ENCODE results near the gene MKNK1.
A peak's percentile ranks its signal among the peaks of the same experiment; 100 is the strongest.

Gene MKNK1

GRCh38 chr1:46618754-46619415, 14.8 kb upstream of the MKNK1 start:
- DNase-seq, result no peak

- no peak for DNase-seq
Observed at GRCh38 chr1:46617833-46618232, 13.8 kb upstream of the MKNK1 start.

GRCh38 chr1:46617108-46617800, 13.2 kb upstream of the MKNK1 start:
- DNase-seq, result no peak

- DNase-seq, result peak; percentile 56
Observed at GRCh38 chr1:46616277-46617107, 12.4 kb upstream of the MKNK1 start, which contains the start of gene MOB3C. TSS of gene MOB3C (minus strand) at chr1:46616811. CDS start at chr1:46613321, 3,490 bp downstream.

- DNase-seq, result no peak
Observed at GRCh38 chr1:46615735-46616134, 11.7 kb upstream of the MKNK1 start.

GRCh38 chr1:46615088-46615487, 11.0 kb upstream of the MKNK1 start:
- DNase-seq, result no peak

GRCh38 chr1:46614604-46614984, 10.5 kb upstream of the MKNK1 start:
- DNase-seq, result no peak

- DNase-seq, result no peak
Observed at GRCh38 chr1:46613661-46614603, 9.9 kb upstream of the MKNK1 start.

- DNase-seq, result no peak
Observed at GRCh38 chr1:46612937-46613660, 9.0 kb upstream of the MKNK1 start.

GRCh38 chr1:46611691-46612221, 7.7 kb upstream of the MKNK1 start:
- no peak for DNase-seq

GRCh38 chr1:46607345-46608130, 3.5 kb upstream of the MKNK1 start:
- DNase-seq, result no peak

GRCh38 chr1:46606255-46606965, 2.3 kb upstream of the MKNK1 start:
- DNase-seq, result no peak

- DNase-seq, result no peak
Observed at GRCh38 chr1:46605232-46605631, 1.2 kb upstream of the MKNK1 start.

- DNase-seq, result no peak
Observed at GRCh38 chr1:46603481-46603857, 599 bp downstream of the MKNK1 start.

GRCh38 chr1:46601257-46602007, 2.6 kb downstream of the MKNK1 start:
- no peak for DNase-seq

- DNase-seq, result no peak
Observed at GRCh38 chr1:46599059-46599970, 4.8 kb downstream of the MKNK1 start.

- no peak for DNase-seq
Observed at GRCh38 chr1:46596846-46597245, 7.2 kb downstream of the MKNK1 start.

- DNase-seq, result no peak
Observed at GRCh38 chr1:46596036-46596435, 8.0 kb downstream of the MKNK1 start.

Measured in effector CD4-positive, alpha-beta T cell (primary cell).